Measurements from ENCODE around the gene HABP4. TPM values are rescaled to one million over a fixed set of nuclear protein-coding genes. Genes with fewer than 3 reads are reported as not detected.

The HABP4 gene
- total and polyA plus RNA-seq, 9 of the 15 experiments (the other 6 are each of a cell fraction or from before 2014, with no cell fraction given), result 0.38 to 2.4 (median 1.9) TPM

DNA sequence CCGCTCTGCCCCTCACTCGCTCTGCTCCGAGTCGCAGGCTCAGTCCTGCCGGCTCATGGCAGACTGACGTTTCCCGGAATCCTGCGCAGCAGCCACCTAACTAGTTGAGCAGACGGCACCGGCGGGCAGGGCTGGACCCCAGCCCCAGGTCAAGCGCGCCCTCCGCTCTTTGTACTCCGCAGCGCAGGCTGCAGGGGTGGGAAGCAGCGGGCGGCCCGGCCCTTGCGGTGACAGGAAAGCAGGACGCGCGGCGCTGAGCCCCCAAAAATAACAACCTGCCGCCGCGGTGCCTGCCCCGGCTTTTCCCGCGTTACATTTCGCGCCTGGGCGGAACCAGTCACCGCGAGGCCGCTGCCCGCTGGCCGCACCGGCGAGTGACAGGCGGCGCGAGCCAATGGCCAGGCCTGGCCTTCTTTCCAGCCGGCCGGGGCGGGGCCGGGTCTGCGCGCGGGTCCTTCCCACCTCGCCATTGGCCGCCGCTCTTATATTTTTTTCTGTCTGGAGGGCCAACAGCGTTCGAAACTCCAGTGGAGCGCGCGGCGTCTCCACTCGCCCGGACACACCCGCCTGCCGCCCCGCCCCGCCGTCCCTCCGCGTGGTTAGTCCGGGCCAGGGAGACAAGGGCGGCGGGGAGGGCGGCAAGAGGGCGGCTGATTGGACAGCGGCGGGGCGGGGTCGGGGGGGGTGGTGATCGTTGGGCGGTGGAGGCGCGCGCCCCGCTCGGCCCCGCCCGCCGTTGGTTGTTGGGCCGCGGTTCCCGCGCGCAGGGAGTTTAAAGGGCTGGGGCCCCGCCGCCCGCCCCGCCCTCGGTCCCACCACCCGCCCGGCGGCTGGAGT is 31.7 kb upstream of the HABP4 start, which contains the start of gene ZNF367 (continued):
- TF ChIP-seq, protein P1, sequence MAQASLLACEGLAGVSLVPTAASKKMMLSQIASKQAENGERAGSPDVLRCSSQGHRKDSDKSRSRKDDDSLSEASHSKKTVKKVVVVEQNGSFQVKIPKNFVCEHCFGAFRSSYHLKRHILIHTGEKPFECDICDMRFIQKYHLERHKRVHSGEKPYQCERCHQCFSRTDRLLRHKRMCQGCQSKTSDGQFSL (CRISPR knock-in tag; IDR thresholded peaks at IDR 0.05), result no peak
- TF ChIP-seq, protein P1 (tag; IDR thresholded peaks at IDR 0.05), result peak in 1 of 2 experiments; percentile 52; a peak in 1 of 4 replicates
- TF ChIP-seq, protein P2, sequence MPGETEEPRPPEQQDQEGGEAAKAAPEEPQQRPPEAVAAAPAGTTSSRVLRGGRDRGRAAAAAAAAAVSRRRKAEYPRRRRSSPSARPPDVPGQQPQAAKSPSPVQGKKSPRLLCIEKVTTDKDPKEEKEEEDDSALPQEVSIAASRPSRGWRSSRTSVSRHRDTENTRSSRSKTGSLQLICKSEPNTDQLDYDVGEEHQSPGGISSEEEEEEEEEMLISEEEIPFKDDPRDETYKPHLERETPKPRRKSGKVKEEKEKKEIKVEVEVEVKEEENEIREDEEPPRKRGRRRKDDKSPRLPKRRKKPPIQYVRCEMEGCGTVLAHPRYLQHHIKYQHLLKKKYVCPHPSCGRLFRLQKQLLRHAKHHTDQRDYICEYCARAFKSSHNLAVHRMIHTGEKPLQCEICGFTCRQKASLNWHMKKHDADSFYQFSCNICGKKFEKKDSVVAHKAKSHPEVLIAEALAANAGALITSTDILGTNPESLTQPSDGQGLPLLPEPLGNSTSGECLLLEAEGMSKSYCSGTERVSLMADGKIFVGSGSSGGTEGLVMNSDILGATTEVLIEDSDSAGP (CRISPR knock-in tag; IDR thresholded peaks at IDR 0.05), result no peak
- TF ChIP-seq ZNF717 (CRISPR knock-in tag; IDR thresholded peaks at IDR 0.05), result no peak
- TF ChIP-seq LCOR (CRISPR knock-in tag; IDR thresholded peaks at IDR 0.05), result peak; percentile 83
- TF ChIP-seq MYBL2 (IDR thresholded peaks at IDR 0.05; ENCODE audit: low read depth), result peak; percentile 33
- TF ChIP-seq MYBL2 (CRISPR knock-in tag; IDR thresholded peaks at IDR 0.05; ENCODE audit: borderline replicate concordance), result no peak
- TF ChIP-seq RBM22 (IDR thresholded peaks at IDR 0.05; ENCODE audit: low read depth, low read length, poor library complexity, severe bottlenecking), result peak; percentile 90
- TF ChIP-seq MTA3 (IDR thresholded peaks at IDR 0.05; ENCODE audit: borderline replicate concordance), result 0 out of 2 replicates have a peak, but pooled peaks have one; percentile 42
- TF ChIP-seq CBFB (CRISPR knock-in tag; IDR thresholded peaks at IDR 0.05), result no peak
- TF ChIP-seq, protein P3, sequence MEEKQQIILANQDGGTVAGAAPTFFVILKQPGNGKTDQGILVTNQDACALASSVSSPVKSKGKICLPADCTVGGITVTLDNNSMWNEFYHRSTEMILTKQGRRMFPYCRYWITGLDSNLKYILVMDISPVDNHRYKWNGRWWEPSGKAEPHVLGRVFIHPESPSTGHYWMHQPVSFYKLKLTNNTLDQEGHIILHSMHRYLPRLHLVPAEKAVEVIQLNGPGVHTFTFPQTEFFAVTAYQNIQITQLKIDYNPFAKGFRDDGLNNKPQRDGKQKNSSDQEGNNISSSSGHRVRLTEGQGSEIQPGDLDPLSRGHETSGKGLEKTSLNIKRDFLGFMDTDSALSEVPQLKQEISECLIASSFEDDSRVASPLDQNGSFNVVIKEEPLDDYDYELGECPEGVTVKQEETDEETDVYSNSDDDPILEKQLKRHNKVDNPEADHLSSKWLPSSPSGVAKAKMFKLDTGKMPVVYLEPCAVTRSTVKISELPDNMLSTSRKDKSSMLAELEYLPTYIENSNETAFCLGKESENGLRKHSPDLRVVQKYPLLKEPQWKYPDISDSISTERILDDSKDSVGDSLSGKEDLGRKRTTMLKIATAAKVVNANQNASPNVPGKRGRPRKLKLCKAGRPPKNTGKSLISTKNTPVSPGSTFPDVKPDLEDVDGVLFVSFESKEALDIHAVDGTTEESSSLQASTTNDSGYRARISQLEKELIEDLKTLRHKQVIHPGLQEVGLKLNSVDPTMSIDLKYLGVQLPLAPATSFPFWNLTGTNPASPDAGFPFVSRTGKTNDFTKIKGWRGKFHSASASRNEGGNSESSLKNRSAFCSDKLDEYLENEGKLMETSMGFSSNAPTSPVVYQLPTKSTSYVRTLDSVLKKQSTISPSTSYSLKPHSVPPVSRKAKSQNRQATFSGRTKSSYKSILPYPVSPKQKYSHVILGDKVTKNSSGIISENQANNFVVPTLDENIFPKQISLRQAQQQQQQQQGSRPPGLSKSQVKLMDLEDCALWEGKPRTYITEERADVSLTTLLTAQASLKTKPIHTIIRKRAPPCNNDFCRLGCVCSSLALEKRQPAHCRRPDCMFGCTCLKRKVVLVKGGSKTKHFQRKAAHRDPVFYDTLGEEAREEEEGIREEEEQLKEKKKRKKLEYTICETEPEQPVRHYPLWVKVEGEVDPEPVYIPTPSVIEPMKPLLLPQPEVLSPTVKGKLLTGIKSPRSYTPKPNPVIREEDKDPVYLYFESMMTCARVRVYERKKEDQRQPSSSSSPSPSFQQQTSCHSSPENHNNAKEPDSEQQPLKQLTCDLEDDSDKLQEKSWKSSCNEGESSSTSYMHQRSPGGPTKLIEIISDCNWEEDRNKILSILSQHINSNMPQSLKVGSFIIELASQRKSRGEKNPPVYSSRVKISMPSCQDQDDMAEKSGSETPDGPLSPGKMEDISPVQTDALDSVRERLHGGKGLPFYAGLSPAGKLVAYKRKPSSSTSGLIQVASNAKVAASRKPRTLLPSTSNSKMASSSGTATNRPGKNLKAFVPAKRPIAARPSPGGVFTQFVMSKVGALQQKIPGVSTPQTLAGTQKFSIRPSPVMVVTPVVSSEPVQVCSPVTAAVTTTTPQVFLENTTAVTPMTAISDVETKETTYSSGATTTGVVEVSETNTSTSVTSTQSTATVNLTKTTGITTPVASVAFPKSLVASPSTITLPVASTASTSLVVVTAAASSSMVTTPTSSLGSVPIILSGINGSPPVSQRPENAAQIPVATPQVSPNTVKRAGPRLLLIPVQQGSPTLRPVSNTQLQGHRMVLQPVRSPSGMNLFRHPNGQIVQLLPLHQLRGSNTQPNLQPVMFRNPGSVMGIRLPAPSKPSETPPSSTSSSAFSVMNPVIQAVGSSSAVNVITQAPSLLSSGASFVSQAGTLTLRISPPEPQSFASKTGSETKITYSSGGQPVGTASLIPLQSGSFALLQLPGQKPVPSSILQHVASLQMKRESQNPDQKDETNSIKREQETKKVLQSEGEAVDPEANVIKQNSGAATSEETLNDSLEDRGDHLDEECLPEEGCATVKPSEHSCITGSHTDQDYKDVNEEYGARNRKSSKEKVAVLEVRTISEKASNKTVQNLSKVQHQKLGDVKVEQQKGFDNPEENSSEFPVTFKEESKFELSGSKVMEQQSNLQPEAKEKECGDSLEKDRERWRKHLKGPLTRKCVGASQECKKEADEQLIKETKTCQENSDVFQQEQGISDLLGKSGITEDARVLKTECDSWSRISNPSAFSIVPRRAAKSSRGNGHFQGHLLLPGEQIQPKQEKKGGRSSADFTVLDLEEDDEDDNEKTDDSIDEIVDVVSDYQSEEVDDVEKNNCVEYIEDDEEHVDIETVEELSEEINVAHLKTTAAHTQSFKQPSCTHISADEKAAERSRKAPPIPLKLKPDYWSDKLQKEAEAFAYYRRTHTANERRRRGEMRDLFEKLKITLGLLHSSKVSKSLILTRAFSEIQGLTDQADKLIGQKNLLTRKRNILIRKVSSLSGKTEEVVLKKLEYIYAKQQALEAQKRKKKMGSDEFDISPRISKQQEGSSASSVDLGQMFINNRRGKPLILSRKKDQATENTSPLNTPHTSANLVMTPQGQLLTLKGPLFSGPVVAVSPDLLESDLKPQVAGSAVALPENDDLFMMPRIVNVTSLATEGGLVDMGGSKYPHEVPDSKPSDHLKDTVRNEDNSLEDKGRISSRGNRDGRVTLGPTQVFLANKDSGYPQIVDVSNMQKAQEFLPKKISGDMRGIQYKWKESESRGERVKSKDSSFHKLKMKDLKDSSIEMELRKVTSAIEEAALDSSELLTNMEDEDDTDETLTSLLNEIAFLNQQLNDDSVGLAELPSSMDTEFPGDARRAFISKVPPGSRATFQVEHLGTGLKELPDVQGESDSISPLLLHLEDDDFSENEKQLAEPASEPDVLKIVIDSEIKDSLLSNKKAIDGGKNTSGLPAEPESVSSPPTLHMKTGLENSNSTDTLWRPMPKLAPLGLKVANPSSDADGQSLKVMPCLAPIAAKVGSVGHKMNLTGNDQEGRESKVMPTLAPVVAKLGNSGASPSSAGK (IDR thresholded peaks at IDR 0.05), result peak; percentile 74
- TF ChIP-seq ZNF316 (IDR thresholded peaks at IDR 0.05), result peak; percentile 27; the same call in 1 of the 2 replicates
- TF ChIP-seq ZNF224 (CRISPR knock-in tag; IDR thresholded peaks at IDR 0.05), result 0 out of 2 replicates have a peak, but pooled peaks have one; percentile 43
- peak; percentile 79 for TF ChIP-seq FOS (IDR thresholded peaks at IDR 0.05; ENCODE audit: extremely low read depth, insufficient read length)
